Measurements from ENCODE around the gene SCUBE2. TPM values are rescaled to one million over a fixed set of nuclear protein-coding genes. Genes with fewer than 3 reads are reported as not detected.

SCUBE2 gene
- total RNA-seq, 1 donor from 2014 or later = not detected

DNA sequence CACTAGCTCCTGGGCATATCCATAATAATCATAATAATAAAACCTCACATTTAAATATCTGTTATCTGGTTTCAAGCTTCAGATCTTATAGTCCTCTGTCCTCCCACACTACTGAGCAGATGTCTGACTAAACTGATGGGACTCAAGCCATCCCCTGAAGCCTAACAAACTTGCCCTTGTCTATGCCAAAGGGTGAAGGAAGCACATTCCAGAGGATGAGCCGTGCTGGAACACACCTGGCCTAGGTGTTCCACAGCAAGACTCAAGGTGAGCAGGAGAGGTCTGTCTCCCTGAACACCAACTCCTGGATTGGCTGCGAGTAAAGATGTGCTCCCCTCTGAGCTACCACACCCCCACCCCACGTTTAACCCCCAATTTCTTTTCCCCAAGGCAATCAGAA lies 14.7 kb downstream of the SCUBE2 start:
- no peak overlapping the region for H3K4me3 Mint-ChIP-seq
- H3K4me1 Mint-ChIP-seq = no peaks in the 10 kb centered on the region
- no peak overlapping the region for H3K27ac Mint-ChIP-seq
- H3K27me3 Mint-ChIP-seq = peaks cover 24% of the 10 kb centered on the region
- intact Hi-C loops (cut with micrococcal nuclease) = no loop called here
- no peaks in the 10 kb centered on the region for H3K9me3 Mint-ChIP-seq
- DNase-seq (no peak), ATAC-seq (ENCODE audit: low read depth) (no peak)
- CTCF ChIA-PET = no interaction called here
- TF ChIP-seq, protein P1, sequence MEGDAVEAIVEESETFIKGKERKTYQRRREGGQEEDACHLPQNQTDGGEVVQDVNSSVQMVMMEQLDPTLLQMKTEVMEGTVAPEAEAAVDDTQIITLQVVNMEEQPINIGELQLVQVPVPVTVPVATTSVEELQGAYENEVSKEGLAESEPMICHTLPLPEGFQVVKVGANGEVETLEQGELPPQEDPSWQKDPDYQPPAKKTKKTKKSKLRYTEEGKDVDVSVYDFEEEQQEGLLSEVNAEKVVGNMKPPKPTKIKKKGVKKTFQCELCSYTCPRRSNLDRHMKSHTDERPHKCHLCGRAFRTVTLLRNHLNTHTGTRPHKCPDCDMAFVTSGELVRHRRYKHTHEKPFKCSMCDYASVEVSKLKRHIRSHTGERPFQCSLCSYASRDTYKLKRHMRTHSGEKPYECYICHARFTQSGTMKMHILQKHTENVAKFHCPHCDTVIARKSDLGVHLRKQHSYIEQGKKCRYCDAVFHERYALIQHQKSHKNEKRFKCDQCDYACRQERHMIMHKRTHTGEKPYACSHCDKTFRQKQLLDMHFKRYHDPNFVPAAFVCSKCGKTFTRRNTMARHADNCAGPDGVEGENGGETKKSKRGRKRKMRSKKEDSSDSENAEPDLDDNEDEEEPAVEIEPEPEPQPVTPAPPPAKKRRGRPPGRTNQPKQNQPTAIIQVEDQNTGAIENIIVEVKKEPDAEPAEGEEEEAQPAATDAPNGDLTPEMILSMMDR (IDR thresholded peaks at IDR 0.05) = no peak
- POLR2A ChIA-PET = no interaction called here
- no peaks in the 10 kb centered on the region for H3K36me3 Mint-ChIP-seq (ENCODE audit: low read depth)

DNA sequence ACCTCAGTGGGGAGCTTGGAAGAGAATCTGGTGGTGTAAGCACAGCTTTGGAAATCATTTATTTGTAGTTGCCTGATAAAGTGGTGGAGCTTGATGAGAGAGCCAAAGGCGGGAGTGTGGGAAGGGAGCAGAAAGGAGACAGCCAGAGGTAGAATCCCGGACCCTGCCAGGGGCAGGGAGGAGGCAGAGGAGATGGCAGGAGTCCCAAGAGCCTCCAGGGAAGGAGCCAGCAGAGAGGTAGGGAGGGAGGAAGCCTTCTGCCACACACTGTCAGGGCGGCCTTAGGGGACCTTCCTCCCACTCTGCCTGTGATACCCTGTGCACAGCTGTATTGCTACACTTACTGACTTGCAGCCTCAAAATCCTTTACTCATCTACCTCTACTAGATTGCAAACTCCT lies 15.4 kb downstream of the SCUBE2 start:
- intact Hi-C loops (cut with micrococcal nuclease) = no loop called here
- H3K4me1 Mint-ChIP-seq = no peaks in the 10 kb centered on the region

DNA sequence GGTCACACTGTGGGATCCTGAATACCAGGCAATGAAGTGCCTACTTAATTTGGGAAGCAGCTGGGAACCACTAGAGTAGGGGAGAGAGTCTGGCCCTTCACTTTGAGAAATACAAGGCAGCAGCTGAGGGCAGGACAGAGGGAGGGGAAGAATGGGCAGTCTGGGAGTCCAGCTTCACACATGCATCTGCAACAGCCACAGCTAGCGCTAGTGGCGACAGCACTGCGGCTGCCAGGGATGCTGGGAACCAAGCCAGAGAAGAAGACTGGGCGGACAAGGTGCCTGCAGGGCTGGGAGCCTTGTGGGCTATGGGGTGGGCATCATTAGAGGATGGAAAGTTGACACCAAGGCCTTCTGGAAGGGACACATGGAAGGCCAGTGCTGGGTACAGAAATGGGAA lies 15.8 kb downstream of the SCUBE2 start:
- Mint-ChIP-seq H3K36me3 (ENCODE audit: low read depth) (no peaks in the 10 kb centered on the region), H3K27me3 (peaks cover 24% of the 10 kb centered on the region), H3K9me3 (no peaks in the 10 kb centered on the region), H3K4me1 (no peaks in the 10 kb centered on the region), H3K27ac (no peak overlapping the region), H3K4me3 (no peak overlapping the region)
- intact Hi-C loops (cut with micrococcal nuclease) = no loop called here
- ATAC-seq (ENCODE audit: low read depth) (no peak), DNase-seq (no peak)
- CTCF ChIA-PET = no interaction called here
- POLR2A ChIA-PET = no interaction called here
- TF ChIP-seq, protein P1 (IDR thresholded peaks at IDR 0.05) = no peak

More for the DNA sequence above, 15.4 kb downstream of the SCUBE2 start:
- H3K27ac Mint-ChIP-seq = no peak overlapping the region
- no peaks in the 10 kb centered on the region for H3K9me3 Mint-ChIP-seq
- DNase-seq (no peak), ATAC-seq (ENCODE audit: low read depth) (no peak)
- H3K36me3 Mint-ChIP-seq (ENCODE audit: low read depth) = no peaks in the 10 kb centered on the region
- ChIA-PET POLR2A (no interaction called here), CTCF (no interaction called here)
- H3K4me3 Mint-ChIP-seq = no peak overlapping the region
- TF ChIP-seq, protein P1 (IDR thresholded peaks at IDR 0.05) = no peak
- H3K27me3 Mint-ChIP-seq = peaks cover 24% of the 10 kb centered on the region

DNA sequence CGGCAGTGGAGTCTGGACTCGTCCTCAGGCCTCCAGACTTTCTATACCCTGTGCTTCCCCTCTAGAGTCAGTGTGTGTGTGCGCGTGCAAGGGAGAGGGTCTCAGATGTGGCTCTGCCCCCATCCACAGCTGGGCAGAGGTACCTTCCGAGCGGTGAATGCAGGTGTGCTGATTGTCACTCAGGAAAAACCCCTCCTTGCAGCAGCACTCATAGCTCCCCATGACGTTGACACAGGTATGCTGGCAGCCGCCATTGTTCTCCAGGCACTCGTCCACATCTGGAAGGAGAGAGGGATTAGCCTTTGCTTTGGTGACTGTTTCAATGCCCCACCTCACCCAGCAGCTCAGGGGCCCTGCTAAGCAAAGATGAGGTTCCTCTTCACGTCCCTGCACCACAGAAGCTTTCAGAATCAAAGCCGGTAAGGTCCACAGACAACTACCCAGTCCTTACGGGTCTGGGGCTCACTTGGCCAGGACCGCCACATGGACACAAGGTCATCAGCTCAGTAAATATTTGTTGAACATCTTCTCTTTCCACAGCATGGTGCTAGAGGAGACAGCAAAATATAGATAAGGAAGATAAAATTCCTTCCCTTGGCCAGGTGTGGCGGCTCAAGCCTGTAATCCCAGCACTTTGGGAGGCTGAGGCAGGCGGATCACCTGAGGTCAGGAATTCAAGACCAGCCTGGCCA lies 16.9 kb downstream of the SCUBE2 start:
- TF ChIP-seq, protein P1 (IDR thresholded peaks at IDR 0.05) = no peak
- intact Hi-C loops (cut with micrococcal nuclease) = no loop called here
- ChIA-PET POLR2A (no interaction called here), CTCF (interaction anchor here (1.1 kb wide), 1 partner anchor 63 kb away, joined by 4 read pairs; no protein-coding TSS in a partner anchor)
- Mint-ChIP-seq H3K27ac (no peak overlapping the region), H3K4me1 (no peaks in the 10 kb centered on the region), H3K27me3 (peaks cover 24% of the 10 kb centered on the region), H3K36me3 (ENCODE audit: low read depth) (no peaks in the 10 kb centered on the region), H3K9me3 (no peaks in the 10 kb centered on the region), H3K4me3 (no peak overlapping the region)
- no peak for DNase-seq
- ATAC-seq (ENCODE audit: low read depth) = no peak

DNA sequence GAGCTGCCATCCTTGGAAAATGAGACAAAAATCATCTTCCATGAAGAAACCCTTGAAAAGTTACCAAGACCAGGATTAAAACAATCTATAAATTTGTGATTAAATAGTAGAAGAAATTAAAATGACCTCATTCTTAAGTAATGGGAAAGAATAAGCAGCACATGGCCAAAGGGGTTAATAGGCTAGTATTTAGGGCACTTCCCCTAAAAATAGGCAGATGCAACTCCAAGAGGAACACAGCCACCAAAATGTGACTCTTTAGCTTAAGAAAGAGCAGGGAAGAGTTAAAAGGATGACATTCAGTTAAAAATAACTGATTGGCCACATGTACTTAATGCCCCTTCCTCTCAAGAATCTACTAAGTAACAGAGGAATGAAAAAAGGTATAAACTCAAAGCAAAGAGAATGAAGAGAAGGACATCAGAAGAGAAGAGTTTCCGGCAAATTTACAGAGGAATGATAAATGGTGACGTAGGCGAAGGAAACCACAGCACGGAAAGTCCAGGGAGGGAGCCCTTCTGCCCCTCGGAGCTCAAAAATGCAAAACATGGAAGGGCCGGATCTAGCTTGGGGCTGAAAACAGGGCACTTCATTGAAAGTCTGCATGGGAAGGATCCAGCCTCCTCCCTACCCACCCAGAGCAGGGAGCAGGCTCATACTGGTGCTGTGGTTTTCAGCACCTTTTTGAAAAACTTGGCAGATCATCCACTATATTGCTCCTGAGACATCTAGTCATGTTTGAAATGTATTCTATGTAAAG lies 17.8 kb downstream of the SCUBE2 start:
- POLR2A ChIA-PET = no interaction called here
- ATAC-seq (ENCODE audit: low read depth) = no peak
- Mint-ChIP-seq H3K4me1 (no peaks in the 10 kb centered on the region), H3K9me3 (no peaks in the 10 kb centered on the region), H3K27me3 (peaks cover 26% of the 10 kb centered on the region), H3K4me3 (no peak overlapping the region), H3K27ac (no peak overlapping the region), H3K36me3 (ENCODE audit: low read depth) (no peaks in the 10 kb centered on the region)
- CTCF ChIA-PET = interaction anchor here (1.1 kb wide), 1 partner anchor 64 kb away, joined by 4 read pairs; no protein-coding TSS in a partner anchor
- DNase-seq = no peak
- intact Hi-C loops (cut with micrococcal nuclease) = no loop called here
- TF ChIP-seq, protein P1 (IDR thresholded peaks at IDR 0.05) = no peak
